K562 treated with DMSO at 1 percent for 4 hours (cell line): Measurements from ENCODE around the gene APBB2. TPM values are rescaled to one million over a fixed set of nuclear protein-coding genes. Genes with fewer than 3 reads are reported as not detected.

Experiments used
- total RNA-seq: library from RNA; unstranded; fragments of 300-600 nt; gene quantifications from 2 replicates; pipeline ENCODE4 v1.2.3, GENCODE V29; 2022; ENCODE audit not compliant: insufficient read depth

Gene APBB2
- 2.7 and 5.3 TPM in 2 replicates for total RNA-seq

GRCh38 chr4:41214136-41214824, at the start of gene APBB2:
TSS of gene APBB2 (minus strand) at chr4:41214542. CDS start at chr4:41033254, 181,288 bp downstream.

GRCh38 chr4:41256740-41257256, 42.5 kb upstream of the APBB2 start, which contains the start of gene UCHL1:
TSS of gene UCHL1 (plus strand) at chr4:41256928. CDS start at chr4:41256977, 49 bp downstream.

Other genes starting within 250 kb of the APBB2 start
- not detected in 2 replicates for gene UCHL1, start 42.4 kb upstream of the APBB2 start, total RNA-seq